ENCODE measurements around the gene PDK1.

Gene PDK1

GRCh38 chr2:172627181-172627580, 71.3 kb downstream of the PDK1 start:
- TF ChIP-seq PAX5 (IDR thresholded peaks at IDR 0.05; ENCODE audit: insufficient read depth, low read length, severe bottlenecking) (no peak), SPI1 (IDR thresholded peaks at IDR 0.05; ENCODE audit: low read depth, low read length) (no peak), TAF1 (IDR thresholded peaks at IDR 0.05; ENCODE audit: low read depth, low read length) (no peak), POLR2A (IDR thresholded peaks at IDR 0.05; ENCODE audit: low read depth, low read length) (no peak), POU2F2 (IDR thresholded peaks at IDR 0.05; ENCODE audit: low read depth, low read length) (no peak), POLR2AphosphoS5 (IDR thresholded peaks at IDR 0.05; ENCODE audit: low read depth, low read length) (no peak)
- FAIRE-seq (no peak), DNase-seq (ENCODE audit: insufficient read length, low spot score) (no peak)

GRCh38 chr2:172628085-172628484, 72.2 kb downstream of the PDK1 start:
- no peak for DNase-seq (ENCODE audit: insufficient read length, low spot score)
- TF ChIP-seq PAX5 (IDR thresholded peaks at IDR 0.05; ENCODE audit: insufficient read depth, low read length, severe bottlenecking) (no peak), POLR2A (IDR thresholded peaks at IDR 0.05; ENCODE audit: low read depth, low read length) (no peak), POLR2AphosphoS5 (IDR thresholded peaks at IDR 0.05; ENCODE audit: low read depth, low read length) (no peak), TAF1 (IDR thresholded peaks at IDR 0.05; ENCODE audit: low read depth, low read length) (no peak), SPI1 (IDR thresholded peaks at IDR 0.05; ENCODE audit: low read depth, low read length) (no peak), POU2F2 (IDR thresholded peaks at IDR 0.05; ENCODE audit: low read depth, low read length) (no peak)
- no peak for FAIRE-seq

- DNase-seq (ENCODE audit: insufficient read length, low spot score) (no peak), FAIRE-seq (no peak)
- TF ChIP-seq TAF1 (IDR thresholded peaks at IDR 0.05; ENCODE audit: low read depth, low read length): no peak
- no peak for TF ChIP-seq POU2F2 (IDR thresholded peaks at IDR 0.05; ENCODE audit: low read depth, low read length)
- no peak for TF ChIP-seq SPI1 (IDR thresholded peaks at IDR 0.05; ENCODE audit: low read depth, low read length)
- TF ChIP-seq POLR2A (IDR thresholded peaks at IDR 0.05; ENCODE audit: low read depth, low read length): no peak
- no peak for TF ChIP-seq PAX5 (IDR thresholded peaks at IDR 0.05; ENCODE audit: insufficient read depth, low read length, severe bottlenecking)
- TF ChIP-seq POLR2AphosphoS5 (IDR thresholded peaks at IDR 0.05; ENCODE audit: low read depth, low read length): no peak
Observed at GRCh38 chr2:172629586-172629985, 73.7 kb downstream of the PDK1 start.

GRCh38 chr2:172630181-172630580, 74.3 kb downstream of the PDK1 start:
- DNase-seq (ENCODE audit: insufficient read length, low spot score): no peak
- no peak for FAIRE-seq
- TF ChIP-seq TAF1 (IDR thresholded peaks at IDR 0.05; ENCODE audit: low read depth, low read length): no peak
- no peak for TF ChIP-seq PAX5 (IDR thresholded peaks at IDR 0.05; ENCODE audit: insufficient read depth, low read length, severe bottlenecking)
- TF ChIP-seq SPI1 (IDR thresholded peaks at IDR 0.05; ENCODE audit: low read depth, low read length): no peak
- no peak for TF ChIP-seq POU2F2 (IDR thresholded peaks at IDR 0.05; ENCODE audit: low read depth, low read length)
- no peak for TF ChIP-seq POLR2A (IDR thresholded peaks at IDR 0.05; ENCODE audit: low read depth, low read length)
- no peak for TF ChIP-seq POLR2AphosphoS5 (IDR thresholded peaks at IDR 0.05; ENCODE audit: low read depth, low read length)

- DNase-seq (ENCODE audit: insufficient read length, low spot score) (no peak), FAIRE-seq (no peak)
- TF ChIP-seq POLR2AphosphoS5 (IDR thresholded peaks at IDR 0.05; ENCODE audit: low read depth, low read length) (no peak), PAX5 (IDR thresholded peaks at IDR 0.05; ENCODE audit: insufficient read depth, low read length, severe bottlenecking) (no peak), SPI1 (IDR thresholded peaks at IDR 0.05; ENCODE audit: low read depth, low read length) (no peak)
Observed at GRCh38 chr2:172634477-172634876, 78.6 kb downstream of the PDK1 start.

- no peak for TF ChIP-seq POLR2A (IDR thresholded peaks at IDR 0.05; ENCODE audit: low read depth, low read length)
- TF ChIP-seq SPI1 (IDR thresholded peaks at IDR 0.05; ENCODE audit: low read depth, low read length): no peak
- TF ChIP-seq TAF1 (IDR thresholded peaks at IDR 0.05; ENCODE audit: low read depth, low read length): no peak
- no peak for TF ChIP-seq PAX5 (IDR thresholded peaks at IDR 0.05; ENCODE audit: insufficient read depth, low read length, severe bottlenecking)
- DNase-seq (ENCODE audit: insufficient read length, low spot score) (no peak), FAIRE-seq (no peak)
Observed at GRCh38 chr2:172635548-172635947, 79.7 kb downstream of the PDK1 start.

GRCh38 chr2:172639256-172639655, 83.4 kb downstream of the PDK1 start:
- TF ChIP-seq PAX5 (IDR thresholded peaks at IDR 0.05; ENCODE audit: insufficient read depth, low read length, severe bottlenecking): no peak
- TF ChIP-seq POLR2A (IDR thresholded peaks at IDR 0.05; ENCODE audit: low read depth, low read length): no peak
- FAIRE-seq (no peak), DNase-seq (ENCODE audit: insufficient read length, low spot score) (no peak)

- FAIRE-seq (no peak), DNase-seq (ENCODE audit: insufficient read length, low spot score) (no peak)
- TF ChIP-seq TAF1 (IDR thresholded peaks at IDR 0.05; ENCODE audit: low read depth, low read length) (no peak), POLR2AphosphoS5 (IDR thresholded peaks at IDR 0.05; ENCODE audit: low read depth, low read length) (no peak), POLR2A (IDR thresholded peaks at IDR 0.05; ENCODE audit: low read depth, low read length) (no peak), SPI1 (IDR thresholded peaks at IDR 0.05; ENCODE audit: low read depth, low read length) (no peak), POU2F2 (IDR thresholded peaks at IDR 0.05; ENCODE audit: low read depth, low read length) (no peak), PAX5 (IDR thresholded peaks at IDR 0.05; ENCODE audit: insufficient read depth, low read length, severe bottlenecking) (no peak)
Observed at GRCh38 chr2:172639823-172640222, 83.9 kb downstream of the PDK1 start.

- DNase-seq (ENCODE audit: insufficient read length, low spot score): no peak
- FAIRE-seq: no peak
- TF ChIP-seq PAX5 (IDR thresholded peaks at IDR 0.05; ENCODE audit: insufficient read depth, low read length, severe bottlenecking): no peak
- TF ChIP-seq POLR2A (IDR thresholded peaks at IDR 0.05; ENCODE audit: low read depth, low read length): no peak
- no peak for TF ChIP-seq POLR2AphosphoS5 (IDR thresholded peaks at IDR 0.05; ENCODE audit: low read depth, low read length)
- no peak for TF ChIP-seq POU2F2 (IDR thresholded peaks at IDR 0.05; ENCODE audit: low read depth, low read length)
- no peak for TF ChIP-seq SPI1 (IDR thresholded peaks at IDR 0.05; ENCODE audit: low read depth, low read length)
- TF ChIP-seq TAF1 (IDR thresholded peaks at IDR 0.05; ENCODE audit: low read depth, low read length): no peak
Observed at GRCh38 chr2:172640389-172640788, 84.5 kb downstream of the PDK1 start.

GRCh38 chr2:172642301-172643020, 86.6 kb downstream of the PDK1 start:
- TF ChIP-seq TAF1 (IDR thresholded peaks at IDR 0.05; ENCODE audit: low read depth, low read length) (no peak), POU2F2 (IDR thresholded peaks at IDR 0.05; ENCODE audit: low read depth, low read length) (no peak), PAX5 (IDR thresholded peaks at IDR 0.05; ENCODE audit: insufficient read depth, low read length, severe bottlenecking) (no peak), POLR2A (IDR thresholded peaks at IDR 0.05; ENCODE audit: low read depth, low read length) (no peak), POLR2AphosphoS5 (IDR thresholded peaks at IDR 0.05; ENCODE audit: low read depth, low read length) (no peak), SPI1 (IDR thresholded peaks at IDR 0.05; ENCODE audit: low read depth, low read length) (no peak)
- DNase-seq (ENCODE audit: insufficient read length, low spot score) (no peak), FAIRE-seq (no peak)

All from GM12891 (cell line).